ENCODE results near the gene TPX2. TPM values are rescaled to one million over a fixed set of nuclear protein-coding genes. Genes with fewer than 3 reads are reported as not detected.

Gene TPX2
- polyA plus RNA-seq (2013, experiment 1 of 2): 94.0 TPM
- 110 TPM for polyA plus RNA-seq (2013, experiment 2 of 2)

GRCh38 chr20:31738729-31739549, at the start of gene TPX2:
Gene TPX2 (plus strand): TSS chr20:31739290. CDS start chr20:31757477, 18,187 bp downstream.
- Histone ChIP-seq H3K27ac (ENCODE audit: low read depth, low read length, severe bottlenecking) (peak within 1 kb of the TSS; percentile 74), H3K9me3 (ENCODE audit: control insufficient read depth, low read length) (no peaks in the 10 kb centered on the region), H3K4me1 (ENCODE audit: control insufficient read depth, insufficient read depth, low read length, poor library complexity, severe bottlenecking) (peaks cover 10% of the 10 kb centered on the region), H3K4me3 (ENCODE audit: extremely low read depth, insufficient read depth, low read length, poor library complexity, severe bottlenecking) (peak within 1 kb of the TSS; percentile 71), H3K36me3 (ENCODE audit: control insufficient read depth, insufficient read depth, low read length) (peaks cover 21% of the 10 kb centered on the region)
- WGBS, 2 experiments (ENCODE audit: insufficient coverage in 2 of 2): 1% methylated on average over 47 to 53 of the region's 54 CpGs

GRCh38 chr20:31690124-31690666, 48.9 kb upstream of the TPX2 start:
- Histone ChIP-seq H3K27ac (ENCODE audit: low read depth, low read length, severe bottlenecking) (no peak overlapping the region), H3K9me3 (ENCODE audit: control insufficient read depth, low read length) (no peaks in the 10 kb centered on the region), H3K4me3 (ENCODE audit: extremely low read depth, insufficient read depth, low read length, poor library complexity, severe bottlenecking) (no peak overlapping the region), H3K36me3 (ENCODE audit: control insufficient read depth, insufficient read depth, low read length) (peaks cover 52% of the 10 kb centered on the region), H3K4me1 (ENCODE audit: control insufficient read depth, insufficient read depth, low read length, poor library complexity, severe bottlenecking) (peaks cover 31% of the 10 kb centered on the region)
- WGBS, 2 experiments (ENCODE audit: insufficient coverage in 2 of 2): 87 to 100% methylated on average over 2 to 3 of the region's 3 CpGs

- Histone ChIP-seq H3K9me3 (ENCODE audit: control insufficient read depth, low read length) (no peaks in the 10 kb centered on the region), H3K4me3 (ENCODE audit: extremely low read depth, insufficient read depth, low read length, poor library complexity, severe bottlenecking) (no peak overlapping the region), H3K36me3 (ENCODE audit: control insufficient read depth, insufficient read depth, low read length) (peaks cover 53% of the 10 kb centered on the region), H3K4me1 (ENCODE audit: control insufficient read depth, insufficient read depth, low read length, poor library complexity, severe bottlenecking) (peaks cover 35% of the 10 kb centered on the region), H3K27ac (ENCODE audit: low read depth, low read length, severe bottlenecking) (no peak overlapping the region)
- WGBS, 2 experiments (ENCODE audit: insufficient coverage in 2 of 2): no CpG with 5 or more reads among the region's 1 CpG
Observed at GRCh38 chr20:31691646-31692275, 47.3 kb upstream of the TPX2 start.

GRCh38 chr20:31693402-31693801, 45.7 kb upstream of the TPX2 start:
- no peak overlapping the region for H3K27ac ChIP-seq (ENCODE audit: low read depth, low read length, severe bottlenecking)
- H3K36me3 ChIP-seq (ENCODE audit: control insufficient read depth, insufficient read depth, low read length): peaks cover 41% of the 10 kb centered on the region
- 79 to 92% methylated on average over 4 to 6 of the region's 6 CpGs for WGBS, 2 experiments (ENCODE audit: insufficient coverage in 2 of 2)
- no peak overlapping the region for H3K4me3 ChIP-seq (ENCODE audit: extremely low read depth, insufficient read depth, low read length, poor library complexity, severe bottlenecking)
- peaks cover 39% of the 10 kb centered on the region for H3K4me1 ChIP-seq (ENCODE audit: control insufficient read depth, insufficient read depth, low read length, poor library complexity, severe bottlenecking)
- no peaks in the 10 kb centered on the region for H3K9me3 ChIP-seq (ENCODE audit: control insufficient read depth, low read length)

GRCh38 chr20:31693987-31694661, 45.0 kb upstream of the TPX2 start:
- Histone ChIP-seq H3K27ac (ENCODE audit: low read depth, low read length, severe bottlenecking) (no peak overlapping the region), H3K36me3 (ENCODE audit: control insufficient read depth, insufficient read depth, low read length) (peaks cover 36% of the 10 kb centered on the region), H3K9me3 (ENCODE audit: control insufficient read depth, low read length) (no peaks in the 10 kb centered on the region), H3K4me1 (ENCODE audit: control insufficient read depth, insufficient read depth, low read length, poor library complexity, severe bottlenecking) (peaks cover 46% of the 10 kb centered on the region), H3K4me3 (ENCODE audit: extremely low read depth, insufficient read depth, low read length, poor library complexity, severe bottlenecking) (no peak overlapping the region)
- WGBS, 2 experiments (ENCODE audit: insufficient coverage in 2 of 2): 59 to 62% methylated on average over 3 to 4 of the region's 4 CpGs

GRCh38 chr20:31694842-31695593, 44.1 kb upstream of the TPX2 start:
- H3K4me3 ChIP-seq (ENCODE audit: extremely low read depth, insufficient read depth, low read length, poor library complexity, severe bottlenecking): no peak overlapping the region
- peaks cover 55% of the 10 kb centered on the region for H3K4me1 ChIP-seq (ENCODE audit: control insufficient read depth, insufficient read depth, low read length, poor library complexity, severe bottlenecking)
- no peak overlapping the region for H3K27ac ChIP-seq (ENCODE audit: low read depth, low read length, severe bottlenecking)
- no peaks in the 10 kb centered on the region for H3K9me3 ChIP-seq (ENCODE audit: control insufficient read depth, low read length)
- H3K36me3 ChIP-seq (ENCODE audit: control insufficient read depth, insufficient read depth, low read length): peaks cover 37% of the 10 kb centered on the region
- 78 to 96% methylated on average over 3 to 4 of the region's 5 CpGs for WGBS, 2 experiments (ENCODE audit: insufficient coverage in 2 of 2)

GRCh38 chr20:31695849-31696804, 43.0 kb upstream of the TPX2 start:
- H3K4me3 ChIP-seq (ENCODE audit: extremely low read depth, insufficient read depth, low read length, poor library complexity, severe bottlenecking): no peak overlapping the region
- WGBS, 2 experiments (ENCODE audit: insufficient coverage in 2 of 2): 94 to 100% methylated on average over 8 to 9 of the region's 12 CpGs
- peaks cover 38% of the 10 kb centered on the region for H3K36me3 ChIP-seq (ENCODE audit: control insufficient read depth, insufficient read depth, low read length)
- peaks cover 60% of the 10 kb centered on the region for H3K4me1 ChIP-seq (ENCODE audit: control insufficient read depth, insufficient read depth, low read length, poor library complexity, severe bottlenecking)
- no peak overlapping the region for H3K27ac ChIP-seq (ENCODE audit: low read depth, low read length, severe bottlenecking)
- no peaks in the 10 kb centered on the region for H3K9me3 ChIP-seq (ENCODE audit: control insufficient read depth, low read length)

GRCh38 chr20:31698243-31698802, 40.8 kb upstream of the TPX2 start:
- Histone ChIP-seq H3K4me3 (ENCODE audit: extremely low read depth, insufficient read depth, low read length, poor library complexity, severe bottlenecking) (no peak overlapping the region), H3K4me1 (ENCODE audit: control insufficient read depth, insufficient read depth, low read length, poor library complexity, severe bottlenecking) (peaks cover 52% of the 10 kb centered on the region), H3K27ac (ENCODE audit: low read depth, low read length, severe bottlenecking) (no peak overlapping the region), H3K36me3 (ENCODE audit: control insufficient read depth, insufficient read depth, low read length) (peaks cover 51% of the 10 kb centered on the region), H3K9me3 (ENCODE audit: control insufficient read depth, low read length) (no peaks in the 10 kb centered on the region)
- WGBS, 2 experiments (ENCODE audit: insufficient coverage in 2 of 2): 95 to 96% methylated on average over 5 to 8 of the region's 8 CpGs
